ENCODE data around the gene SNX6.

DNA sequence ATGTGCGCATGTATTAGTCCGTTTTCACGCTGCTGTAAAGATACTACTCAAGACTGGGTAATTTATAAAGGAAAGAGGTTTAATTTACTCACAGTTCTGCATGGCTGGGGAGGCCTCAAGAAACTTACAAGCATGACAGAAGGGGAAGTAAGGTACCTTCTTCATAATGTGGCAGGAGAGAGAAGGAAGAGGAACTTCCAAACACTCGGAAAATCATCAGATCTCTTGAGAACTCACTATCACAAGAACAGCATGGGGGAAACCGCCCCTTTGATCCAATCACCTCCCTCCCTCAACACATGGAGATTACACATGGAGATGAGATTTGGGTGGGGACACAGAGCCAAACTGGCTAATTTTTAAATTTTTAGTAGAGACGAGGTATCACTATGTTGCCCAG lies 41.8 kb upstream of the SNX6 start:
- TF ChIP-seq POLR2A (IDR thresholded peaks at IDR 0.05): no peak
- TF ChIP-seq, protein P1, sequence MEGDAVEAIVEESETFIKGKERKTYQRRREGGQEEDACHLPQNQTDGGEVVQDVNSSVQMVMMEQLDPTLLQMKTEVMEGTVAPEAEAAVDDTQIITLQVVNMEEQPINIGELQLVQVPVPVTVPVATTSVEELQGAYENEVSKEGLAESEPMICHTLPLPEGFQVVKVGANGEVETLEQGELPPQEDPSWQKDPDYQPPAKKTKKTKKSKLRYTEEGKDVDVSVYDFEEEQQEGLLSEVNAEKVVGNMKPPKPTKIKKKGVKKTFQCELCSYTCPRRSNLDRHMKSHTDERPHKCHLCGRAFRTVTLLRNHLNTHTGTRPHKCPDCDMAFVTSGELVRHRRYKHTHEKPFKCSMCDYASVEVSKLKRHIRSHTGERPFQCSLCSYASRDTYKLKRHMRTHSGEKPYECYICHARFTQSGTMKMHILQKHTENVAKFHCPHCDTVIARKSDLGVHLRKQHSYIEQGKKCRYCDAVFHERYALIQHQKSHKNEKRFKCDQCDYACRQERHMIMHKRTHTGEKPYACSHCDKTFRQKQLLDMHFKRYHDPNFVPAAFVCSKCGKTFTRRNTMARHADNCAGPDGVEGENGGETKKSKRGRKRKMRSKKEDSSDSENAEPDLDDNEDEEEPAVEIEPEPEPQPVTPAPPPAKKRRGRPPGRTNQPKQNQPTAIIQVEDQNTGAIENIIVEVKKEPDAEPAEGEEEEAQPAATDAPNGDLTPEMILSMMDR (IDR thresholded peaks at IDR 0.05): no peak
- TF ChIP-seq EP300 (IDR thresholded peaks at IDR 0.05): no peak

All from sigmoid colon (tissue), 4 donors.